SK-N-SH (cell line): ENCODE data around the gene RIPK4. TPM values are rescaled to one million over a fixed set of nuclear protein-coding genes. Genes with fewer than 3 reads are reported as not detected.

Experiments used
- CTCF ChIA-PET: fragments of 300-600, 350-600 bp; formaldehyde crosslinking; extraction: SDS; loops from one replicate; lab custom pipeline; 2021; lab: Yijun Ruan, JAX
- POLR2A ChIA-PET: fragments of 350-600 bp; sonication (Branson Sonifier 250); formaldehyde crosslinking; extraction: SDS; loops from one replicate; lab custom pipeline; 2020; ENCODE audit warnings: antibody characterized with exemption, inconsistent platforms; lab: Yijun Ruan, JAX
- DNase-seq: peaks from one replicate; pipeline ENCODE4 v3.0.0; 2012
- H2AFZ ChIP-seq: fragments of 200-600 bp; sonication (generic); 2 replicates; pipeline ENCODE4 v1.8.1; 2016; ENCODE audit warnings: antibody characterized with exemption, mild to moderate bottlenecking, low read depth
- H3F3A ChIP-seq: fragments of 200-600 bp; sonication (generic); replicated peaks from 2 replicates; pipeline ENCODE3; 2016; ENCODE audit warnings: antibody characterized with exemption, mild to moderate bottlenecking; ENCODE audit not compliant: insufficient read depth
- H3K27ac ChIP-seq, 2 experiments: fragments of 200-500 bp in 1 of 2; fragments of 200-600 bp in 1 of 2; sonication (Bioruptor generic) in 1 of 2; sonication (generic), shearing (Covaris generic) in 1 of 2; 2 replicates each; pipeline versions ENCODE4 v1.5.1 to v1.6.1; 2014 to 2016; ENCODE audit warnings: low read depth in 2 of 2, inconsistent platforms in 1 of 2, low read length in 1 of 2, mild to moderate bottlenecking in 1 of 2, mixed read lengths in 1 of 2
- H3K27me3 ChIP-seq: fragments of 200-600 bp; sonication (generic), shearing (Covaris generic); 2 replicates; pipeline ENCODE4 v1.6.1; 2016; ENCODE audit warnings: mixed run types; ENCODE audit not compliant: insufficient read depth
- H3K36me3 ChIP-seq, 2 experiments: fragments of 200-500 bp in 1 of 2; fragments of 200-600 bp in 1 of 2; sonication (Bioruptor generic) in 1 of 2; sonication (generic) in 1 of 2; replicated peaks in 1 of 2; 2 replicates each; pipeline versions ENCODE3 to v1.5.1; 2014 to 2016; ENCODE audit warnings: low read length in 1 of 2, mild to moderate bottlenecking in 1 of 2; ENCODE audit not compliant: insufficient read depth in 2 of 2, control insufficient read depth in 1 of 2
- H3K4me1 ChIP-seq, 2 experiments: fragments of 200-500 bp in 1 of 2; fragments of 200-600 bp in 1 of 2; sonication (Bioruptor generic) in 1 of 2; sonication (generic), shearing (Covaris generic) in 1 of 2; 2 replicates each; pipeline versions ENCODE4 v1.5.1 to v1.6.1; 2014 to 2016; ENCODE audit warnings: low read depth in 1 of 2, low read length in 1 of 2, mixed run types in 1 of 2; ENCODE audit not compliant: insufficient read depth in 2 of 2, control insufficient read depth in 1 of 2
- H3K4me2 ChIP-seq: fragments of 200-600 bp; sonication (generic), shearing (Covaris generic); 2 replicates; pipeline ENCODE4 v1.6.1; 2017; ENCODE audit warnings: mixed run types
- H3K4me3 ChIP-seq, 2 experiments: fragments of 200-500 bp in 1 of 2; fragments of 200-600 bp in 1 of 2; sonication (Bioruptor generic) in 1 of 2; sonication (generic), shearing (Covaris generic) in 1 of 2; 2 replicates each; pipeline versions ENCODE4 v1.5.1 to v1.8.1; 2014 to 2016; ENCODE audit warnings: low read depth in 2 of 2, inconsistent platforms in 1 of 2, low read length in 1 of 2, mild to moderate bottlenecking in 1 of 2, mixed read lengths in 1 of 2, moderate library complexity in 1 of 2
- H3K79me2 ChIP-seq: fragments of 200-600 bp; sonication (generic); 2 replicates; pipeline ENCODE4 v1.8.1; 2017; ENCODE audit warnings: mild to moderate bottlenecking; ENCODE audit not compliant: insufficient read depth
- H3K9ac ChIP-seq: fragments of 200-600 bp; sonication (generic); 2 replicates; pipeline ENCODE4 v1.6.1; 2017; ENCODE audit warnings: mixed run types
- H3K9me2 ChIP-seq: fragments of 200-600 bp; sonication (generic); 2 replicates; pipeline ENCODE4 v1.6.1; 2017; ENCODE audit warnings: mixed run types
- H3K9me3 ChIP-seq: fragments of 200-600 bp; sonication (generic); 2 replicates; pipeline ENCODE4 v1.6.1; 2017; ENCODE audit warnings: mixed run types, mild to moderate bottlenecking, moderate library complexity
- H4K20me1 ChIP-seq: fragments of 200-600 bp; sonication (generic); 2 replicates; pipeline ENCODE4 v1.6.1; 2017; ENCODE audit warnings: mild to moderate bottlenecking, mixed run types; ENCODE audit not compliant: insufficient read depth
- CHD2 ChIP-seq: fragments of 150-350 bp; IDR thresholded peaks from 2 replicates; pipeline ENCODE4 v1.6.1; 2018; ENCODE audit warnings: low read length; ENCODE audit not compliant: partially characterized antibody
- ELF1 ChIP-seq: IDR thresholded peaks from 2 replicates; pipeline ENCODE4 v1.4.0; 2012
- EP300 ChIP-seq, 2 experiments: IDR thresholded peaks; 2 replicates each; pipeline versions ENCODE4 v1.4.0 to v1.6.1; 2012; ENCODE audit warnings: borderline replicate concordance in 1 of 2, low read depth in 1 of 2, low read length in 1 of 2
- EZH2phosphoT487 ChIP-seq: fragments of 200-600 bp; sonication (generic); IDR thresholded peaks from 2 replicates; pipeline ENCODE4 v1.6.1; 2017; ENCODE audit warnings: low read depth, mixed run types, mild to moderate bottlenecking, antibody characterized with exemption, moderate library complexity, borderline replicate concordance
- FOSL2 ChIP-seq: IDR thresholded peaks from 2 replicates; pipeline ENCODE4 v1.4.0; 2012; ENCODE audit warnings: low read depth, mild to moderate bottlenecking, moderate library complexity, borderline replicate concordance
- FOXJ3 ChIP-seq: sonication (generic); formaldehyde crosslinking; IDR thresholded peaks from 2 replicates; pipeline ENCODE4 v1.5.1; 2020; ENCODE audit warnings: mild to moderate bottlenecking, missing genetic modification reagents
- GABPA ChIP-seq: IDR thresholded peaks from 2 replicates; pipeline ENCODE4 v1.4.0; 2012; ENCODE audit warnings: low read depth, mild to moderate bottlenecking
- GATA2 ChIP-seq: sonication (generic); formaldehyde crosslinking; IDR thresholded peaks from 2 replicates; pipeline ENCODE4 v1.5.0; 2020; ENCODE audit warnings: mild to moderate bottlenecking, missing genetic modification reagents
- NFIC ChIP-seq: IDR thresholded peaks from 2 replicates; pipeline ENCODE4 v1.4.0; 2012; ENCODE audit warnings: borderline replicate concordance
- POLR2AphosphoS5 ChIP-seq: IDR thresholded peaks from 2 replicates; pipeline ENCODE4 v1.6.1; 2012; ENCODE audit warnings: low read depth, low read length
- RAD21 ChIP-seq: IDR thresholded peaks from 2 replicates; pipeline ENCODE4 v1.6.1; 2012; ENCODE audit warnings: mild to moderate bottlenecking, low read length
- RFX5 ChIP-seq: IDR thresholded peaks from 2 replicates; pipeline ENCODE4 v1.6.1; 2012; ENCODE audit warnings: mild to moderate bottlenecking, improper control_type of control experiment, low read length
- RXRA ChIP-seq: IDR thresholded peaks from 2 replicates; pipeline ENCODE4 v1.4.0; 2012; ENCODE audit warnings: low read depth, mild to moderate bottlenecking, borderline replicate concordance
- TCF12 ChIP-seq: IDR thresholded peaks from 2 replicates; pipeline ENCODE4 v1.4.0; 2012
- TEAD4 ChIP-seq: IDR thresholded peaks from 2 replicates; pipeline ENCODE4 v1.4.0; 2012; ENCODE audit warnings: mild to moderate bottlenecking, borderline replicate concordance; ENCODE audit not compliant: insufficient read depth
- WGBS: methylation state at CpG from one replicate; pipeline ENCODE4 v1.1.6; 2017; ENCODE audit warnings: low lambda C conversion rate; 5-methylcytosine and 5-hydroxymethylcytosine counted together
- polyA plus RNA-seq, 3 experiments: library from polyadenylated mRNA; depleted of rRNA; stranded (reverse); fragments of >200 nt; gene quantifications; 2 replicates each; pipeline ENCODE4 v1.2.3, GENCODE V29; 2012
- TF ChIP-seq, protein P1 (sequence below): IDR thresholded peaks from 2 replicates; pipeline ENCODE4; 2012
- TF ChIP-seq, protein P2 (sequence below): IDR thresholded peaks from 2 replicates; pipeline ENCODE4 v1.4.0; 2012; ENCODE audit warnings: low read depth, borderline replicate concordance

Gene RIPK4
- polyA plus RNA-seq, 1 of the 3 experiments (the other 2 are of a cell fraction) = 11.0 TPM

GRCh38 chr21:41815652-41816582, 49.1 kb upstream of the RIPK4 start (continued):
- TF ChIP-seq, protein P1, sequence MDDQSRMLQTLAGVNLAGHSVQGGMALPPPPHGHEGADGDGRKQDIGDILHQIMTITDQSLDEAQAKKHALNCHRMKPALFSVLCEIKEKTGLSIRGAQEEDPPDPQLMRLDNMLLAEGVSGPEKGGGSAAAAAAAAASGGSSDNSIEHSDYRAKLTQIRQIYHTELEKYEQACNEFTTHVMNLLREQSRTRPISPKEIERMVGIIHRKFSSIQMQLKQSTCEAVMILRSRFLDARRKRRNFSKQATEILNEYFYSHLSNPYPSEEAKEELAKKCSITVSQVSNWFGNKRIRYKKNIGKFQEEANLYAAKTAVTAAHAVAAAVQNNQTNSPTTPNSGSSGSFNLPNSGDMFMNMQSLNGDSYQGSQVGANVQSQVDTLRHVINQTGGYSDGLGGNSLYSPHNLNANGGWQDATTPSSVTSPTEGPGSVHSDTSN = no peak
- TF ChIP-seq GABPA (no peak), RAD21 (no peak), TEAD4 (no peak), RFX5 (no peak)
- TF ChIP-seq, all 33 proteins: peak for 0

DNA sequence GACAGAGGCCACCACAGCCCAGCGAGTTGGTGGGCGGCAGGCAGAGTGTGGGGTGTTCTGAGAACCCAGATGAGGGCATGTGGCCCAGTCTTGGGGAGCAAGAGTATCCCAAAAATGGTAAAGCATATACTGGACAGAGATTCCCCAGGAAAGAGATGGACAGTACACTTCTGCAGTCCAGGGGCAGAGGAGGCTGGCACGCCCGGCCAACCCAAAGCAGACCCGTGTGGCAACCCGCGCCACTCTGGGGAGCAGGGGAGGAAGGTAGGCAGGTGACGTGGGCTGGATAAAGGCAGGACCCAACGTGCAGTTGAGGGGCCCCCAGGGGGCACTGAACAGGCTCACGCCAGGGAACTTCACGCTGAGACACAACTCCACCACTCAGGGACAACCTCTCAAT, 46.4 kb upstream of the RIPK4 start:
- Histone ChIP-seq H3K4me3 (no peak overlapping the region), H3F3A (peaks cover 9% of the 10 kb centered on the region), H3K36me3 (peaks cover 0 to 19% of the 10 kb centered on the region in 2 experiments), H3K4me2 (no peak overlapping the region), H4K20me1 (0 out of 2 replicates have a peak, but pooled peaks cover 3% of the 10 kb centered on the region), H2AFZ (no peak overlapping the region), H3K79me2 (no peaks in the 10 kb centered on the region), H3K9ac (no peak overlapping the region), H3K9me3 (no peaks in the 10 kb centered on the region), H3K9me2 (no peaks in the 10 kb centered on the region), H3K27ac (no peak overlapping the region), H3K27me3 (no peaks in the 10 kb centered on the region), H3K4me1 (no peaks in the 10 kb centered on the region; a peak in 1 of 4 replicates)
- POLR2A ChIA-PET = no interaction called here
- no peak for DNase-seq
- TF ChIP-seq EZH2phosphoT487 = no peak
- TF ChIP-seq, protein P1 = no peak
- no peak for TF ChIP-seq FOSL2
- TF ChIP-seq TEAD4 = no peak
- no peak for TF ChIP-seq TCF12
- TF ChIP-seq FOXJ3 (CRISPR knock-in tag) = no peak
- TF ChIP-seq GATA2 (CRISPR knock-in tag) = no peak
- TF ChIP-seq ELF1 = no peak
- TF ChIP-seq RXRA = no peak
- TF ChIP-seq EP300 (IDR thresholded peaks at IDR 0.05; ENCODE audit: borderline replicate concordance in 1 of 2, low read depth in 1 of 2, low read length in 1 of 2) = no peak
- TF ChIP-seq NFIC = no peak
- TF ChIP-seq CHD2 = no peak
- TF ChIP-seq RFX5 = no peak
- TF ChIP-seq POLR2AphosphoS5 = no peak
- TF ChIP-seq, protein P2, sequence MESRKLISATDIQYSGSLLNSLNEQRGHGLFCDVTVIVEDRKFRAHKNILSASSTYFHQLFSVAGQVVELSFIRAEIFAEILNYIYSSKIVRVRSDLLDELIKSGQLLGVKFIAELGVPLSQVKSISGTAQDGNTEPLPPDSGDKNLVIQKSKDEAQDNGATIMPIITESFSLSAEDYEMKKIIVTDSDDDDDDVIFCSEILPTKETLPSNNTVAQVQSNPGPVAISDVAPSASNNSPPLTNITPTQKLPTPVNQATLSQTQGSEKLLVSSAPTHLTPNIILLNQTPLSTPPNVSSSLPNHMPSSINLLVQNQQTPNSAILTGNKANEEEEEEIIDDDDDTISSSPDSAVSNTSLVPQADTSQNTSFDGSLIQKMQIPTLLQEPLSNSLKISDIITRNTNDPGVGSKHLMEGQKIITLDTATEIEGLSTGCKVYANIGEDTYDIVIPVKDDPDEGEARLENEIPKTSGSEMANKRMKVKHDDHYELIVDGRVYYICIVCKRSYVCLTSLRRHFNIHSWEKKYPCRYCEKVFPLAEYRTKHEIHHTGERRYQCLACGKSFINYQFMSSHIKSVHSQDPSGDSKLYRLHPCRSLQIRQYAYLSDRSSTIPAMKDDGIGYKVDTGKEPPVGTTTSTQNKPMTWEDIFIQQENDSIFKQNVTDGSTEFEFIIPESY = no peak
- CTCF ChIA-PET = no interaction called here
- 90% methylated on average over 10 of the region's 11 CpGs for WGBS
